GM19193 (cell line): ENCODE results near the gene TCIRG1.

Experiments used
- POLR2A ChIP-seq: IDR thresholded peaks from 4 replicates; pipeline ENCODE4 v1.6.1; 2011; ENCODE audit not compliant: insufficient read depth, insufficient read length; ENCODE audit errors: extremely low read depth

Gene TCIRG1

DNA sequence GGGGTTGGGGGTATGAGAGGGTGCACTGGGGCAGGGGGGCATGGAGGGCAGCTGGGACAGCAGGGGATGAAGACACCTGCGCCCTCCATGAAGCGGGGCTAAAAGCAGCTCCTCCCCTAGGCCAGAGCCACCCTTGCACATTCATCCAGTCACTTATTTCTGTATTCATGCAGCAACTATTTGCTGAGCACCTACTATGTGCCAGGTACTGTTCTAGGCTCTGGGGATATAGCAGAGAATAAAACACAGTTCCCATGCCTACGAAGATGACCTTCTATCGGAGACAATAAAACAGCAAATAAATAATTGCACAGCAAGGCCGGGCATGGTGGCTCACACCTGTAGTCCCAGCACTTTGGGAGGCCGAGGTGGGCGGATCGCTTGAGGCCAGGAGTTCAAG, 23.4 kb upstream of the TCIRG1 start:
- no peak for TF ChIP-seq POLR2A

GRCh38 chr11:68016161-68016903, 22.5 kb upstream of the TCIRG1 start:
- TF ChIP-seq POLR2A: no peak

DNA sequence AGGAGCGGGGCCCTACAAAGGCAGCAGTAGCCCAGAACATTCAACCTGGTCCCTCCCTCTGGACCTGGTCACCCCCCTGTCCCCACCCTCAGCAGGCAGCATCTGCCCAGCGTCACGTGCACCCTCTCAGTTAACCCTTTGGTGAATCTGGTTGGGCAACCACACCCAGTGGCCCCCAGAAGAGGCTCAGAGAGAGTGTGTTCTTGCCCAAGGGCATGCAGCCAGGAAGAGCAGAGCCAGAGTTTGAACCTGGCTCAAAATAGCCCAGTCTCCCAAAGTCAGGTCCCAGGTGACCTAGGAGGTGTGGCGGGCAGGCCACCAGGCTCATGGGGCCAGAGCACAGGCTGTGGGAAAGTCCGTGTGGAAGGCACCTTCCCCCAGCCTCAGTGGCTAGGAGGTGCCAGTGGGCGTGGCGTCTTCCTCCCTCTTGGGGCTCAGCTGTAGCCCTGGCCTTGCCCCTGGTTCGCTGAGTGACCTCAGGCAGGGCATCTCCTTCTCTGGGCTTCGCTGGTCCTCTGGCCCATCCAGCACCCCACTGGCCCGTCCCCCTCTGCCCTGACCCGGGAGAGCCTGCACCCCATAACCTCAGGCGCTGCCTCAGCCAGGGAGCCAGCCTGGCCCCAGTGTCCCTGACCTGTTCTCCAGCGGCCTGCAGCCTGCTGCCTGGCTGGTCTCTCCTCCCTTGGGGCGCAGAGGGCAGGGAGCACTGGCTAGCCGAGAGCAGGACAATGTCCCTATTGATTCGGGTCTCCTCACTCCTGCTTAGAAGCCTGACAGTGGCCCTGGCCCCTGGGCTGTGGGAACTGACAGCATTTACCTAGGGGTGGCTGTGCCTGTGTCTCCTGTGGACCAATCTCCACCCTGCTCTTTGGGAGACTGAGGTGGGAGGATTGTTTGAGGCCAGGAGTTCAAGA, 21.7 kb upstream of the TCIRG1 start:
- no peak for TF ChIP-seq POLR2A

GRCh38 chr11:68017980-68018729, 20.7 kb upstream of the TCIRG1 start:
- no peak for TF ChIP-seq POLR2A

DNA sequence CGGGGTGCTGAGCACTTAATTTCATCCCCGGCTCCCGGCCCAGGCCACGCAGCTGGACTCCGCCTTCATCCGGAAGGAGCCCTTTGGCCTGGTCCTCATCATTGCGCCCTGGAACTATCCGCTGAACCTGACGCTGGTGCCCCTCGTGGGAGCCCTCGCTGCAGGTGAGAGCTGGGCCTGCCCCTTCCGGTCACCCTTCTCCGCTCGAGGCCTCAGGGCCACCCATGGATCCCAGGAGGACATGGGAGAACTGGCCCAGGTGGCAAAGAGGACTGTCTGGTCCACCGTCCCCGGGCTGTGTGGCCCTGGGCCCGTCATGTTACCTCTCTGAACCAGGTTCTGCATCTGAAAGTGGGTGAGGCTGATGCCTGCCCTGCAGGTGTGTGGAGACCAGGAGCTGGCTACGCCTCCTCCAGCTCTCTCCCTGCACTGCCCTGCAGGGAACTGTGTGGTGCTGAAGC, 20.1 kb upstream of the TCIRG1 start:
- no peak for TF ChIP-seq POLR2A

DNA sequence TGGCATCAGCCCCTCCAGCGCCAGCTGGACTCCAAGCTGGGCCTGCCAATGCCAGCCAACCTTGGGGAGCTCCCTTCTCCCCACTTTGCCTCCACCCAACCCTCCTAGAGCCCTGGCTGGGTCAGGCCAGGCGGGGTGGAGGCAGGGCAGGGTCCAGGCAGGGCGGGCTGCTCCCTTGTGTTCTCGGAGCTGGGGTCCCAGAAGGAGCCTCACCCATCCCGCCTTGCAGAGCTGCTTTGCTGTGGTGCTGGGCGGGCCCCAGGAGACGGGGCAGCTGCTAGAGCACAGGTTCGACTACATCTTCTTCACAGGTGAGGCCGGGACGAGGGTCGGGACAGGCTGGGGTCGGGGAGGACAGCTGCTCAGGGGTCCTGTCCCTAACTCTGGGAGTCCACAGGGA, 19.3 kb upstream of the TCIRG1 start:
- TF ChIP-seq POLR2A: no peak

GRCh38 chr11:68020575-68020974, 18.2 kb upstream of the TCIRG1 start:
- TF ChIP-seq POLR2A: no peak

DNA sequence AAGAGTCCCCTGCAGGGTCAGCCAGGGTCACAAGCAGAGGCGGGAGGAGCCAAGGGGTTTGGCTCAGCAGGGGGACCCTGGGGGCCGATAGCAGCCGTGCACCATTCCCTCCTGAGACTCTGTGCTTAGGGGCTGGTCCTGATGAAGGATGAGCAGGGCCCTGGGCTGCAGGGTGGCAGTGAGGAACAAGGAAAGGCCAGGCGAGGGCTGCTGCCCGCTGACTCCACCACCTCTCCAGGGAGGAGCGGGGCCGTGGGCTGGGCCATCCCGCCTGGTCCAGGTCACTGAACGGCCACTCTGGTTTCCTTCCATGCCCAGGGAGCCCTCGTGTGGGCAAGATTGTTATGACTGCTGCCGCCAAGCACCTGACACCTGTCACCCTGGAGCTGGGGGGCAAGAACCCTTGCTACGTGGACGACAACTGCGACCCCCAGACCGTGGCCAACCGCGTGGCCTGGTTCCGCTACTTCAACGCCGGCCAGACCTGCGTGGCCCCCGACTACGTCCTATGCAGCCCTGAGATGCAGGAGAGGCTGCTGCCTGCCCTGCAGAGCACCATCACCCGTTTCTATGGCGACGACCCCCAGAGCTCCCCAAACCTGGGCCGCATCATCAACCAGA, 17.5 kb upstream of the TCIRG1 start:
- TF ChIP-seq POLR2A: no peak

DNA sequence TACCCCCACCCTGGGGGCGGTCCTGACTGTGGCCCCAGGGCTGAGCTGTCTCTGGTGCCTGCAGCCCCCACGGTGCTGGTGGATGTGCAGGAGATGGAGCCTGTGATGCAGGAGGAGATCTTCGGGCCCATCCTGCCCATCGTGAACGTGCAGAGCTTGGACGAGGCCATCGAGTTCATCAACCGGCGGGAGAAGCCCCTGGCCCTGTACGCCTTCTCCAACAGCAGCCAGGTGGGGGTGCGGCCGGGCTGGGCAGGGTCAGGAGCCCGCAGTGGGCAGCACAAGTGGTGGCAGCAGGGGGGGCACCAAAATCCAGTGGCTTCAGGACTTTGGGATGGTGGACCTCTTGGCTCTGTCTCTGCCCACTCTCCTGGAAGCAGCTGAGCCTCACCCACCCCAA, 16.3 kb upstream of the TCIRG1 start:
- TF ChIP-seq POLR2A: no peak

- TF ChIP-seq POLR2A: no peak
These were observed 14.3 kb upstream of the TCIRG1 start for GRCh38 chr11:68024508-68024907.

DNA sequence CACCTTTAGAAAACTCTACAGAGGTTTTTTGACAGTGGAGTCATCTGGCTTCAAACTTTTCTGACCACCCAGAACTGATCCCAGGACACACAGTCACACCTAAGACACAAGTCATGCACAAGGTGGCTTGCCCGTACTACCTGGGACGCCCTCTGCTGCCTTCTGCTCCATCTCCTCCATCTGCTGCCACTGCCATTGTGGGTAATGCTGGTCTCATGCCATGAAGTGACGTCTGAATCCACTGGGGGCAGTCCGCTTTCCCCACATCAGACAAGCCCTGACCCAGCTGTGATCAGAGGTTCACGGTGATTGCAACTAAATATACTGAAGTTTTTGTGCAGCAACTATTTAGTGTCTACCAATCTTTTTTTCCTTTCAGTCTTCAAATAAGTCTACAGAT, 13.8 kb upstream of the TCIRG1 start:
- no peak for TF ChIP-seq POLR2A

DNA sequence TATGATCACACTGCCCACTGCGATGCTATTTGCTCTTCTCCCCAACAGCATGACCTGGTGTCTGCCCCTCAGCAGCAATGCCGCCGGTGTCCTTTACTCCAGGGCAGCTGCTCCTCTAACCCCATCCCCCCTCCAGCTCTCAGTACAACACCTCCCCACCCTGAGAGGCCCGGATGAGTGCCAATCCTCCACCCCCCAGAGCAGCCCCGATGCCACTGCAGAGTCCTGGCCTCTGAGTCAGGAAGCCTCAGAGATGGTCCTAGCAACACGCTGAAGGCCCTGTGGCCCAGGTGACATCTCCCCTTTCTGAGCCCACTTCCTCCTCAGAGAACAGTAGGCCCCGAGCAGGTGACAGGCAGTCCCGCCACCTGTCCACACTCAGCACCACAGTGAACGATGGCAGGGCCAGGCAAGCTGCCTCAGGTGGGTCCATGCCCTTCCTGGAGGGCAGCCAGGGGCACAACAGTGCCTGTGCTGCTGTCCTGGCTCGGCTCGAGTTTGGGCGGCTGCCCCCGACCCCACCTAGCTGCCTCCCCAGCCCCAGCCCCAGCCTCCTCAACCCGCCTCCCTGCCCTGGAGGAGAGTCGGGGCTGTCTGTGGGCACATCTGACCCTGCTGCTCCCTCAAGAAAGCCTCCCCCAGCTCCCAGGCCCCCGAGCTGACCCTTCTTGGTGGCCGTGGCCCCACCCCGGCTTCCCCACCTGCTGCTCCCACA, 12.3 kb upstream of the TCIRG1 start:
- TF ChIP-seq POLR2A: no peak

- no peak for TF ChIP-seq POLR2A
These were observed 11.2 kb upstream of the TCIRG1 start for GRCh38 chr11:68027667-68028066.

DNA sequence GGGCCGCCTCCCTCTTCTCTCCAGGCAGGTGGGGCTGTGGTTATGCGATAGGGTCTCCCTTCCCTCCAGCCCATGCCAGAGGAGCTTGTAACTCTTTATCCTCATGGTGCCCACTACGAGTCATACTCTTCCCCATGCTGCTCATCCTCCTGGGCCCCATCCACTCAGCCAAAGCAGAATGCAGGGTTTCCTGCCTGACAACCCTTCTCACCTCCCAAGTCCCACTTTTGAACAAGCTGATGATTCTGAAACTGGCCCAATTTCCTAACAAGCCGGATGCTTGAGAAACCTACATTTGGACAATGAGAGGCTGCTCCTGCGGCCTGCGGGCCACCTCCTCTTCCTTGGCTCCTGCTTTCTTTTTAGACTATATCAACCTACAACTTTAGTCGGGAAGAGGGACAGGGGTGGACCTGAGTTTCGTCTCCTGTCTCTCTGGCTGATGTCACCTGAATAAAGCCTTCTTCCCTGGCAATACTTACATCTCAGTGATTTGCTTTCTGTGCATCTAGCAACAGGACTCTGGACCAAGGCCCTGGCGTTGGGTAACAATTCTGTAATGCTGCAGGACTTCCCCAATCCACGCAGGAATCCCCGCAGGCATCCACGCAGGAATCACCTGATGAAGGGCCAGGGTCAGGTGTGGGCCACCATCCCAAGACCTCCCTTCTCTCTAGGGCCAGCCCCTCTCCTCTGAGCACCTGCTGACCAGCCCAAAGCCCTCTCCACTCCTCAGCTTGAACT, 9.9 kb upstream of the TCIRG1 start:
- no peak for TF ChIP-seq POLR2A
